HEK293T (cell line): ENCODE measurements around the gene FGF7.
"Not testable (repeated sequence)": the region's sequence is repeated elsewhere in the genome, so short reads cannot be mapped to it uniquely, and the experiment has no call there.

Experiments
- CTCF ChIA-PET: fragments of 350-600 bp; formaldehyde crosslinking; extraction: SDS; loops from one replicate; lab custom pipeline; 2021; ENCODE audit warnings: antibody characterized with exemption, inconsistent platforms; lab: Yijun Ruan, JAX
- POLR2A ChIA-PET: fragments of 350-600 bp; formaldehyde crosslinking; extraction: SDS; loops from one replicate; lab custom pipeline; 2020; ENCODE audit warnings: antibody characterized with exemption, inconsistent platforms; lab: Yijun Ruan, JAX
- DNase-seq: peaks from one replicate; pipeline ENCODE4 v3.0.0; 2012; ENCODE audit warnings: mixed read lengths; ENCODE audit errors: extremely low spot score
- ARNT ChIP-seq: fragments of 450-650 bp; IDR thresholded peaks from 2 replicates; pipeline ENCODE4 v1.6.1; 2017; ENCODE audit warnings: mild to moderate bottlenecking
- BHLHE40 ChIP-seq: fragments of 450-650 bp; IDR thresholded peaks from 2 replicates; pipeline ENCODE4 v1.6.1; 2016; ENCODE audit warnings: mild to moderate bottlenecking, moderate library complexity, borderline replicate concordance
- CTBP1 ChIP-seq: fragments of 450-650 bp; IDR thresholded peaks from 2 replicates; pipeline ENCODE4 v1.6.1; 2016; ENCODE audit warnings: borderline replicate concordance
- ELF4 ChIP-seq: fragments of 450-650 bp; IDR thresholded peaks from 2 replicates; pipeline ENCODE4 v1.6.1; 2017; ENCODE audit warnings: antibody characterized with exemption
- FOXA1 ChIP-seq: fragments of 450-650 bp; IDR thresholded peaks from 2 replicates; pipeline ENCODE4 v1.6.1; 2016; ENCODE audit warnings: mild to moderate bottlenecking
- FOXK2 ChIP-seq: fragments of 450-650 bp; IDR thresholded peaks from 2 replicates; pipeline ENCODE4 v1.6.1; 2016; ENCODE audit warnings: mild to moderate bottlenecking
- FOXM1 ChIP-seq: fragments of 450-650 bp; IDR thresholded peaks from 2 replicates; pipeline ENCODE4 v1.6.1; 2017; ENCODE audit warnings: mild to moderate bottlenecking, borderline replicate concordance
- HDGF ChIP-seq: fragments of 450-650 bp; IDR thresholded peaks from 2 replicates; pipeline ENCODE4 v1.6.1; 2017; ENCODE audit warnings: antibody characterized with exemption, borderline replicate concordance
- L3MBTL2 ChIP-seq: fragments of 450-650 bp; conservative IDR thresholded peaks from 2 replicates; pipeline ENCODE4 v1.6.1; 2016; ENCODE audit warnings: mild to moderate bottlenecking
- LEF1 ChIP-seq: fragments of 450-650 bp; IDR thresholded peaks from 2 replicates; pipeline ENCODE4 v1.6.1; 2017; ENCODE audit warnings: mild to moderate bottlenecking, borderline replicate concordance
- NFRKB ChIP-seq: fragments of 450-650 bp; IDR thresholded peaks from 2 replicates; pipeline ENCODE4 v1.6.1; 2016; ENCODE audit warnings: mild to moderate bottlenecking, moderate library complexity
- SP1 ChIP-seq: fragments of 450-650 bp; IDR thresholded peaks from 2 replicates; pipeline ENCODE4 v1.6.1; 2017
- SUZ12 ChIP-seq: fragments of 450-650 bp; IDR thresholded peaks from 2 replicates; pipeline ENCODE4 v1.6.1; 2016; ENCODE audit warnings: mild to moderate bottlenecking
- TARDBP ChIP-seq: fragments of 450-650 bp; IDR thresholded peaks from 2 replicates; pipeline ENCODE4 v1.6.1; 2016
- ZNF384 ChIP-seq: fragments of 450-650 bp; IDR thresholded peaks from 2 replicates; pipeline ENCODE4 v1.6.1; 2016
- TF ChIP-seq, protein P1 (sequence below): fragments of 450-650 bp; IDR thresholded peaks from 2 replicates; pipeline ENCODE4 v1.6.1; 2016

FGF7 gene, protein sequence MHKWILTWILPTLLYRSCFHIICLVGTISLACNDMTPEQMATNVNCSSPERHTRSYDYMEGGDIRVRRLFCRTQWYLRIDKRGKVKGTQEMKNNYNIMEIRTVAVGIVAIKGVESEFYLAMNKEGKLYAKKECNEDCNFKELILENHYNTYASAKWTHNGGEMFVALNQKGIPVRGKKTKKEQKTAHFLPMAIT

DNA sequence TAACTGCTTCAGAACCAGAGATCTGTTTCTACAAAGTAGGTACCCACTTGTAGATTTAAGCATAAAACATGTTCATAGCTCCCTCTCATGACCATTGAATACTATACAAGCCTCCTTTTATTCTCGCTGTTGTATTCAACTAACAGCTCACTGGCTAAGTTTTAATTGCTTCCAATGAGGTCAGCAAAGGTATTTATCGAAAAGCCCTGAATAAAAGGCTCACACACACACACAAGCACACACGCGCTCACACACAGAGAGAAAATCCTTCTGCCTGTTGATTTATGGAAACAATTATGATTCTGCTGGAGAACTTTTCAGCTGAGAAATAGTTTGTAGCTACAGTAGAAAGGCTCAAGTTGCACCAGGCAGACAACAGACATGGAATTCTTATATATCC, at the start of gene FGF7:
Gene FGF7 (plus strand): TSS at position 222 of the 400 bp plus-strand sequence. CDS start 1,056 bp downstream, outside the sequence.
- no peak for TF ChIP-seq FOXK2
- no peak for TF ChIP-seq ELF4
- no peak for TF ChIP-seq TARDBP
- TF ChIP-seq, protein P1, sequence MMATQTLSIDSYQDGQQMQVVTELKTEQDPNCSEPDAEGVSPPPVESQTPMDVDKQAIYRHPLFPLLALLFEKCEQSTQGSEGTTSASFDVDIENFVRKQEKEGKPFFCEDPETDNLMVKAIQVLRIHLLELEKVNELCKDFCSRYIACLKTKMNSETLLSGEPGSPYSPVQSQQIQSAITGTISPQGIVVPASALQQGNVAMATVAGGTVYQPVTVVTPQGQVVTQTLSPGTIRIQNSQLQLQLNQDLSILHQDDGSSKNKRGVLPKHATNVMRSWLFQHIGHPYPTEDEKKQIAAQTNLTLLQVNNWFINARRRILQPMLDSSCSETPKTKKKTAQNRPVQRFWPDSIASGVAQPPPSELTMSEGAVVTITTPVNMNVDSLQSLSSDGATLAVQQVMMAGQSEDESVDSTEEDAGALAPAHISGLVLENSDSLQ, result no peak
- no peak for TF ChIP-seq SP1
- no peak for TF ChIP-seq HDGF
- TF ChIP-seq LEF1, result no peak
- no peak for TF ChIP-seq FOXM1
- no peak for TF ChIP-seq SUZ12
- TF ChIP-seq L3MBTL2, result no peak
- TF ChIP-seq FOXA1, result no peak
- TF ChIP-seq NFRKB, result no peak
- TF ChIP-seq CTBP1, result no peak
- TF ChIP-seq ARNT, result no peak
- TF ChIP-seq BHLHE40, result no peak
- TF ChIP-seq ZNF384, result no peak
- CTCF ChIA-PET, result interaction anchor here (0.6 to 1.6 kb wide), 8 partner anchors 48 to 795 kb away, joined by 3 to 13 read pairs (median 4); no protein-coding TSS in a partner anchor

DNA sequence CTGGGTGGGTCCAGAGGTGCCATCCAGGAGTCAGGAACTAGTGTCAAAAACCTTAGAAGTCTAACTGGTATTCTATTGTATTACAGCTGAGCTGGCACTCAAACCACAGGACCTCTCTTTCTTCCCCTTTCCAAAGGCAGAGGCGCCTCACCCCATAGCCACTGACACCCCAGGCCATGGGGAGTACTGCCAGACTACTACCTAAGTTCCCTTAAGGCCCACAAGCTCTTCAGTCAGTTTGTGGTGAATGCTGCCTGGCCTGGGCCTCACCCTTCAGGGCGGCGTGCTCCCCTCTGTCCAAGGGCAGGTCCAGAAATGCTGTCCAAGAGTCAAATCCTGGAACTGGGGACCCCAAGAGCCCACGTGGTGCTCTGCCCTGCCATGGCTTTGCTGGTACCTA, 43.0 kb upstream of the FGF7 start:
- no peak for DNase-seq
- TF ChIP-seq SUZ12, result no peak
- no peak for TF ChIP-seq CTBP1
- TF ChIP-seq FOXA1, result no peak
- TF ChIP-seq L3MBTL2, result no peak
- TF ChIP-seq ELF4, result no peak
- TF ChIP-seq NFRKB, result no peak
- TF ChIP-seq HDGF, result no peak
- TF ChIP-seq TARDBP, result no peak
- TF ChIP-seq FOXM1, result no peak
- TF ChIP-seq, protein P1, result no peak
- no peak for TF ChIP-seq FOXK2
- no peak for TF ChIP-seq LEF1
- TF ChIP-seq ARNT, result no peak
- no peak for TF ChIP-seq BHLHE40
- TF ChIP-seq ZNF384, result no peak
- no peak for TF ChIP-seq SP1
- ChIA-PET CTCF (no interaction called here), POLR2A (no interaction called here)

More for the DNA sequence above, at the start of gene FGF7:
- no peak for DNase-seq
- POLR2A ChIA-PET, result no interaction called here

DNA sequence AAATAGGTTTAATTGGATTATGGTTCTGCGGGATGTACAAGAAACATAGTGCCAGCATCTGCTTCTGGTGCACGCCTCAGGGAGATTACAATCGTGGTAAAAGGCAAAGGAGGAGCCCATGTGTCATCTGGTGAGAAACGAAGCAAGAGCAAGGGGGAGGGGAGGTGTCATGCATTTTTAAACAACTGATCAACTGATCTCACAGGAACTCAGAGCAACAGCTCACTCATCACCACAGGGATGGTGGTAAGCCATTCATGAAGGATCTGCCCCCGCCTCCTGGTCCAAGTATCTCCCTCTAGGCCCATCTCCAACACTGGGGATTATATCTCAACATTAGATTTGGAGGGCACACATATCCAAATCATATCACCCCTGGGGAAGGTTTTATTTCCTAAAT, 42.1 kb upstream of the FGF7 start:
- CTCF ChIA-PET, result no interaction called here
- POLR2A ChIA-PET, result no interaction called here
- no peak for DNase-seq
- no peak for TF ChIP-seq FOXM1
- TF ChIP-seq SUZ12, result no peak
- TF ChIP-seq SP1, result no peak
- TF ChIP-seq, protein P1, result no peak
- no peak for TF ChIP-seq FOXK2
- TF ChIP-seq NFRKB, result no peak
- TF ChIP-seq ARNT, result no peak

DNA sequence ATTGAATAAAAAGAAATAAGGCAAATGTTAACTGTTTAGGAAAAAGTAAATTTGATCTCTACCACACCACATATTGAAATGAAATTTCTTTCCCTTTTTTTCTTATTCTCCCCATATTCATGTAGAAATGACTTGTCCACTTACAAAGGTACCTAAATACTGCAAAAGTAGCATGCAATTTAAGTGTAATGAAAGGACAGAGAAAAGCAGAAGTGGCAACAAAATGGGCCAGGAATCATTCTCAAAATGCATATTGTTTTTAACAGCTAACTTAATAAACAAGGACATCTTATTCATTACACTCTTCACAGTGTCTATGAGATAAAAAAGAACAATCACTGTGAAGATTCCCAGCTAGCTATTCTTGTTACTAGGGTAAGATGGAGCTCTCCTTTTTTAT, 40.6 kb upstream of the FGF7 start:
- ChIA-PET POLR2A (no interaction called here), CTCF (no interaction called here)
- TF ChIP-seq FOXK2 (no peak), SP1 (no peak), HDGF (no peak), LEF1 (no peak), ZNF384 (no peak)
- no peak for DNase-seq

DNA sequence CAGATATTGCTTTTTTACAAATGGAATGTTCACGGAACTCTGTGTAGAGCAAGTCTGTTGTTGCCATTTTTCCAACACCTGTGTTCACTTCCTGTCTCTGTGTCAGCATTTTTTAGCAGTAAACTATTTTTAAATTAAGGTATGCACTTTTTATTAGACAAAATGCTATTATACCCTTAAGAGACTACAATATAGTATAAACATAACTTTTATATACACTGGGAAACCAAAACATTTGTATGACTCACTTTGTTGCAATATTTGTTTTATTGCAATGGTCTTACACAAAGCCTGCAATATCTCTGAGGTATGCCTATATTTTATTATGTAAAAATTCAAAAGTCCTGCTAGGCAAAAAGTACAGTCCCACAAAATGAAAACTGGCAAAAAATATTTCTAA, 39.8 kb upstream of the FGF7 start:
- TF ChIP-seq TARDBP, result no peak
- no peak for TF ChIP-seq ELF4
- TF ChIP-seq CTBP1, result no peak
- TF ChIP-seq NFRKB, result no peak
- no peak for TF ChIP-seq FOXA1
- TF ChIP-seq ZNF384, result no peak
- TF ChIP-seq, protein P1, result no peak
- TF ChIP-seq FOXM1, result no peak
- no peak for TF ChIP-seq SP1
- no peak for TF ChIP-seq L3MBTL2
- no peak for TF ChIP-seq LEF1
- TF ChIP-seq SUZ12, result no peak
- TF ChIP-seq BHLHE40, result no peak
- ChIA-PET CTCF (no interaction called here), POLR2A (no interaction called here)
- DNase-seq, result no peak

DNA sequence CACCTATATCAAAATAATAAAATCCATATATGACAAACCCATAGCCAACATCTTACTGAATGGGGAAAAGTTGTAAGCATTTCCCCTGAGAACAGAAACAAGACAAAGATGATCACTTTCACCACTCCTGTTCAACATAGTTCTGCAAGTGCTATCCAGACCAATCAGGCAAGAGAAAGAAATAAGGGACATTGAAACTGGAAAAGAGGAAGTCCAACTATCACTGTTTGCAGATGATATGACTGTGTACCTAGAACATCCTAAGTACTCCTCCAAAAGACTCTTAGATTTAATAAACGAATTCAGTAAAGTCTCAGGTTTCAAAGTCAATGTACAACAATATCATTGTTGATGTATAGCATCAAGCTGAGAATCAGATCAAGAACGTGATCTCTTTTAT, 35.6 kb upstream of the FGF7 start:
- ChIA-PET POLR2A (no interaction called here), CTCF (no interaction called here)
- TF ChIP-seq L3MBTL2 (no peak), FOXM1 (no peak), ELF4 (no peak), LEF1 (no peak), TARDBP (no peak), FOXK2 (no peak), SP1 (no peak), ZNF384 (no peak), NFRKB (no peak), SUZ12 (no peak), HDGF (no peak), CTBP1 (no peak)
- DNase-seq, result no peak

DNA sequence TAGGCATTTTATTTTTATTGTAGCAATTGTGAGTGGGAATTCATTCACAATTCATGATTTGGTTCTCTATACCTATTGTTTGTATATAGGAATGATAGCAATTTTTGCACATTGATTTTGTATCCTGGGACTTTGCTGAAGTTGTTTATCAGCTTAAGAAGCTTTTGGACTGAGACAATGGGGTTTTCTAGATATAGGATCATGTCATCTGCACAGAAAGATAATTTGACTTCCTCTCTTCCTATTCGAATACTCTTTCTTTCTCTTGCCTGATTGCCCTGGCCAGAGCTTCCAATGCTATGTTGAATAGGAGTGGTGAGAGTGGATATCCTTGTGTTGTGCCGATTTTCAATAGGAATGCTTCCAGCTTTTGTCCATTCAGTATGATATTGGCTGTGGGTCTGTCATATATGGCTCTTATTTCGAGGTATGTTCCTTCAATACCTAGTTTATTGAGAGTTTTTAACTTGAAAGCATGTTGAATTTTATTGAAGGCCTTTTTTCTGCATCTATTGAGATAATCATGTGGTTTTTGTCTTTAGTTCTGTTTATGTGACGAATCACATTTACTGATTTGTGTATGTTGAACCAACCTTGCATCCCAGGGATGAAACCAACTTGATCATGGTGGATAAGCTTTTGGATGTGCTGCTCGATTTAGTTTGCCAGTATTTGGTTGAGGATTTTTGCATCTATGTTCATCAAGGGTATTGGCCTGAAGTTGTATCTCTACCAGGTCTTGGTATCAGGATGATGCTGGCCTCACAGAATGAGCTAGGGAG, 20.3 kb upstream of the FGF7 start:
- CTCF ChIA-PET, DNase-seq, POLR2A ChIA-PET: not testable (repeated sequence)
